Fibroblast of the aortic adventitia (primary cell): ENCODE data around the gene SNCAIP. TPM values are rescaled to one million over a fixed set of nuclear protein-coding genes. Genes with fewer than 3 reads are reported as not detected.

Source experiments
- DNase-seq: peaks from one replicate; pipeline ENCODE4 v3.0.0-alpha.2; 2010; ENCODE audit warnings: low read depth
- H3K4me3 ChIP-seq: 2 replicates; pipeline ENCODE4 v1.5.1; 2011; ENCODE audit warnings: low read depth, mild to moderate bottlenecking, control low read depth, low read length, moderate library complexity
- CTCF ChIP-seq: IDR thresholded peaks from 2 replicates; pipeline ENCODE4 v1.5.1; 2011; ENCODE audit warnings: mild to moderate bottlenecking, low read length, control low read depth, inconsistent platforms; ENCODE audit not compliant: insufficient read depth
- total RNA-seq: library from RNA; depleted of rRNA; stranded (reverse); fragments of >200 nt; gene quantifications from 2 replicates; pipeline ENCODE4 v1.2.3, GENCODE V29; 2012; ENCODE audit warnings: low replicate concordance

The SNCAIP gene
- total RNA-seq, 1 donor, result 0.18 TPM

GRCh38 chr5:122333564-122333963, 21.5 kb downstream of the SNCAIP start:
- H3K4me3 ChIP-seq, result no peak overlapping the region
- DNase-seq, result no peak
- no peak for TF ChIP-seq CTCF

- DNase-seq, result no peak
- TF ChIP-seq CTCF, result no peak
- H3K4me3 ChIP-seq, result no peak overlapping the region
These were observed 27.6 kb downstream of the SNCAIP start for GRCh38 chr5:122339591-122339990.

GRCh38 chr5:122341087-122341486, 29.1 kb downstream of the SNCAIP start:
- no peak for TF ChIP-seq CTCF
- H3K4me3 ChIP-seq, result no peak overlapping the region
- no peak for DNase-seq

GRCh38 chr5:122342256-122342655, 30.2 kb downstream of the SNCAIP start:
- DNase-seq, result no peak
- H3K4me3 ChIP-seq, result no peak overlapping the region
- no peak for TF ChIP-seq CTCF

- no peak for TF ChIP-seq CTCF
- no peak for DNase-seq
- no peak overlapping the region for H3K4me3 ChIP-seq
These were observed 35.0 kb downstream of the SNCAIP start for GRCh38 chr5:122346897-122347581.

- no peak for TF ChIP-seq CTCF
- DNase-seq, result no peak
These were observed 38.5 kb downstream of the SNCAIP start for GRCh38 chr5:122350496-122350895.

GRCh38 chr5:122351416-122352157, 39.5 kb downstream of the SNCAIP start:
- no peak for TF ChIP-seq CTCF
- no peak overlapping the region for H3K4me3 ChIP-seq
- DNase-seq, result no peak

More at GRCh38 chr5:122350496-122350895, 38.5 kb downstream of the SNCAIP start:
- H3K4me3 ChIP-seq, result no peak overlapping the region
